GM15510 (cell line): ENCODE data around the gene CD300LB.

Experiments used
- POLR2A ChIP-seq: IDR thresholded peaks from 3 replicates; pipeline ENCODE4 v1.6.1; 2011; ENCODE audit warnings: borderline replicate concordance; ENCODE audit not compliant: insufficient read length; ENCODE audit errors: extremely low read depth

Gene CD300LB

GRCh38 chr17:74493331-74493833, 37.9 kb downstream of the CD300LB start:
- no peak for TF ChIP-seq POLR2A

GRCh38 chr17:74491626-74492025, 39.6 kb downstream of the CD300LB start:
- TF ChIP-seq POLR2A, result no peak

GRCh38 chr17:74490716-74491115, 40.6 kb downstream of the CD300LB start:
- TF ChIP-seq POLR2A, result no peak

GRCh38 chr17:74485841-74486240, 45.4 kb downstream of the CD300LB start:
- no peak for TF ChIP-seq POLR2A

- TF ChIP-seq POLR2A, result no peak
These were observed 46.1 kb downstream of the CD300LB start for GRCh38 chr17:74485022-74485743.

- TF ChIP-seq POLR2A, result no peak
These were observed 47.2 kb downstream of the CD300LB start for GRCh38 chr17:74484066-74484465.

GRCh38 chr17:74481621-74482020, 49.7 kb downstream of the CD300LB start:
- no peak for TF ChIP-seq POLR2A

GRCh38 chr17:74480290-74480689, 51.0 kb downstream of the CD300LB start:
- TF ChIP-seq POLR2A, result no peak

GRCh38 chr17:74478420-74479100, 52.7 kb downstream of the CD300LB start:
- TF ChIP-seq POLR2A, result no peak

GRCh38 chr17:74477411-74477810, 53.9 kb downstream of the CD300LB start:
- TF ChIP-seq POLR2A, result no peak

- no peak for TF ChIP-seq POLR2A
These were observed 56.1 kb downstream of the CD300LB start for GRCh38 chr17:74475189-74475588.

GRCh38 chr17:74474043-74474792, 57.1 kb downstream of the CD300LB start:
- TF ChIP-seq POLR2A, result no peak

GRCh38 chr17:74473294-74473693, 58.0 kb downstream of the CD300LB start:
- TF ChIP-seq POLR2A, result no peak

- TF ChIP-seq POLR2A, result no peak
These were observed 58.4 kb downstream of the CD300LB start for GRCh38 chr17:74472890-74473289.

GRCh38 chr17:74471341-74471740, 59.9 kb downstream of the CD300LB start:
- TF ChIP-seq POLR2A, result no peak
